ENCODE measurements around the gene GLRX2. TPM values are rescaled to one million over a fixed set of nuclear protein-coding genes. Genes with fewer than 3 reads are reported as not detected.

GLRX2 gene
- total RNA-seq, 1 experiment from 2014 or later, result 18.6 TPM

GRCh38 chr1:193105821-193106177, 585 bp upstream of the GLRX2 start:
- TSS peak; percentile 92 for BruUV-seq (replicated peaks)
- Histone ChIP-seq H3K27me3 (ENCODE audit: low read length) (no peaks in the 10 kb centered on the region), H3K9me2 (replicated peaks; ENCODE audit: low read length) (no peaks in the 10 kb centered on the region), H4K20me1 (ENCODE audit: low read length) (no peaks in the 10 kb centered on the region; the same call in 1 of the 2 replicates), H3K9me3 (ENCODE audit: low read length) (no peaks in the 10 kb centered on the region), H3K4me3 (ENCODE audit: low read length) (peak overlapping the region; percentile 86), H3K4me1 (ENCODE audit: insufficient read depth, low read length) (peaks cover 17% of the 10 kb centered on the region), H3K79me2 (ENCODE audit: low read length) (peaks cover 38% of the 10 kb centered on the region), H2AFZ (ENCODE audit: low read length) (peak overlapping the region; percentile 83), H3K9ac (ENCODE audit: low read length) (peak overlapping the region; percentile 78), H3K27ac (ENCODE audit: low read length) (peak overlapping the region; percentile 85), H3K4me2 (ENCODE audit: low read length) (peak overlapping the region; percentile 98), H3F3A (ENCODE audit: low read length, unreplicated experiment) (no peaks in the 10 kb centered on the region), H3K36me3 (ENCODE audit: low read depth, low read length) (no peaks in the 10 kb centered on the region)
- CTCF ChIA-PET, result interaction anchor here (0.6 to 0.7 kb wide), 2 partner anchors 47 to 232 kb away, joined by 4 to 5 read pairs; partner anchors contain the start of gene UCHL5
- ATAC-seq, result no peak
- DNase-seq, result no peak
- TF ChIP-seq CTCF (conservative IDR thresholded peaks at IDR 0.05; ENCODE audit: low read depth, low read length) (no peak), EZH2phosphoT487 (IDR thresholded peaks at IDR 0.05; ENCODE audit: borderline replicate concordance, low read length) (no peak)
- intact Hi-C loops (cut with micrococcal nuclease), result loop anchor here (1.0 to 2.0 kb wide), 3 partner anchors 10 to 47 kb away; partner anchors contain the start of genes CDC73, RO60 and UCHL5
- POLR2A ChIA-PET (ENCODE audit: unreplicated experiment), result interaction anchor here (0.6 kb wide), 3 partner anchors 41 to 590 kb away, joined by 3 to 11 read pairs (median 9); no protein-coding TSS in a partner anchor

- Histone ChIP-seq H3K9ac (ENCODE audit: low read length) (peak overlapping the region; percentile 78), H3K27me3 (ENCODE audit: low read length) (no peaks in the 10 kb centered on the region), H3K36me3 (ENCODE audit: low read depth, low read length) (peaks cover 7% of the 10 kb centered on the region; the same call in 1 of the 2 replicates), H3K79me2 (ENCODE audit: low read length) (peaks cover 38% of the 10 kb centered on the region), H3K9me3 (ENCODE audit: low read length) (no peaks in the 10 kb centered on the region), H3F3A (ENCODE audit: low read length, unreplicated experiment) (no peaks in the 10 kb centered on the region), H3K4me3 (ENCODE audit: low read length) (peak overlapping the region; percentile 86), H3K9me2 (replicated peaks; ENCODE audit: low read length) (no peaks in the 10 kb centered on the region), H4K20me1 (ENCODE audit: low read length) (no peaks in the 10 kb centered on the region; the same call in 1 of the 2 replicates), H3K4me1 (ENCODE audit: insufficient read depth, low read length) (peaks cover 15% of the 10 kb centered on the region), H3K27ac (ENCODE audit: low read length) (peak overlapping the region; percentile 85), H3K4me2 (ENCODE audit: low read length) (peak overlapping the region; percentile 98), H2AFZ (ENCODE audit: low read length) (peak overlapping the region; percentile 74)
- intact Hi-C loops (cut with micrococcal nuclease), result loop anchor here (2.0 kb wide), 1 partner anchor 46 kb away; the partner anchor contains the start of genes RO60 and UCHL5
- TF ChIP-seq CTCF (conservative IDR thresholded peaks at IDR 0.05; ENCODE audit: low read depth, low read length), result no peak
- no peak for TF ChIP-seq EZH2 (IDR thresholded peaks at IDR 0.05; ENCODE audit: low read length, unreplicated experiment)
- no peak for TF ChIP-seq EZH2phosphoT487 (IDR thresholded peaks at IDR 0.05; ENCODE audit: borderline replicate concordance, low read length)
- no TSS peak for BruUV-seq (replicated peaks)
- peak; percentile 47 for DNase-seq
- POLR2A ChIA-PET (ENCODE audit: unreplicated experiment), result interaction anchor here (0.6 to 0.9 kb wide), 3 partner anchors 8 to 233 kb away, joined by 3 to 9 read pairs (median 4); partner anchors contain the start of genes RO60 and UCHL5
- CTCF ChIA-PET, result interaction anchor here (0.6 kb wide), 1 partner anchor 17 kb away, joined by 7 read pairs; the partner anchor contains the start of gene CDC73
- ATAC-seq, result peak; percentile 30
Measured at GRCh38 chr1:193104502-193104906, 710 bp downstream of the GLRX2 start.

All from PC-3 (cell line).